ENCODE data around the gene DSG3. TPM values are rescaled to one million over a fixed set of nuclear protein-coding genes. Genes with fewer than 3 reads are reported as not detected.

Gene DSG3
- total RNA-seq, 1 experiment from 2014 or later: 0.04 TPM

DNA sequence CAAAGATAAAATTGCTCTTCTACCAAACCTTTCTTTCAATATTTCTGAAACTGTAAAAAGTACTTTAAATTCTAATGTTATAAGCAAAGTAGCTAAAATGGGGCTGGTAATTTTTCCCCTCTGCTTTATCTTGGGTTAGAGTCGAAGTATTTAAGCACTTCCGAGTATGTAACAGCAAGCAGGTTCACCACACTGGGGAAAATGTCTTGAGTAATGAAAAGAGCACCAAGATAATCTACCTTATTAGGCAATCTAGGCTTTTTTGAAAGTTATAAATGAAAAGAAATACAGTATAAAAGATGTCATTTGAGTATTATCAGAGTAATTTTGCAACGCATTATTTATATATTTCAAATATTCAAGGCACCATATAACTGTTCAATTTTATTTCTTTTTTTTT, 687 bp upstream of the DSG3 start:
- TF ChIP-seq, protein P1, sequence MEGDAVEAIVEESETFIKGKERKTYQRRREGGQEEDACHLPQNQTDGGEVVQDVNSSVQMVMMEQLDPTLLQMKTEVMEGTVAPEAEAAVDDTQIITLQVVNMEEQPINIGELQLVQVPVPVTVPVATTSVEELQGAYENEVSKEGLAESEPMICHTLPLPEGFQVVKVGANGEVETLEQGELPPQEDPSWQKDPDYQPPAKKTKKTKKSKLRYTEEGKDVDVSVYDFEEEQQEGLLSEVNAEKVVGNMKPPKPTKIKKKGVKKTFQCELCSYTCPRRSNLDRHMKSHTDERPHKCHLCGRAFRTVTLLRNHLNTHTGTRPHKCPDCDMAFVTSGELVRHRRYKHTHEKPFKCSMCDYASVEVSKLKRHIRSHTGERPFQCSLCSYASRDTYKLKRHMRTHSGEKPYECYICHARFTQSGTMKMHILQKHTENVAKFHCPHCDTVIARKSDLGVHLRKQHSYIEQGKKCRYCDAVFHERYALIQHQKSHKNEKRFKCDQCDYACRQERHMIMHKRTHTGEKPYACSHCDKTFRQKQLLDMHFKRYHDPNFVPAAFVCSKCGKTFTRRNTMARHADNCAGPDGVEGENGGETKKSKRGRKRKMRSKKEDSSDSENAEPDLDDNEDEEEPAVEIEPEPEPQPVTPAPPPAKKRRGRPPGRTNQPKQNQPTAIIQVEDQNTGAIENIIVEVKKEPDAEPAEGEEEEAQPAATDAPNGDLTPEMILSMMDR (conservative IDR thresholded peaks at IDR 0.05): no peak
- no CpG with 5 or more reads among the region's 3 CpGs for WGBS (ENCODE audit: extremely low coverage, insufficient read length, low lambda C conversion rate)
- H3K36me3 Mint-ChIP-seq (ENCODE audit: insufficient read depth in 1 of 3, low read depth in 3 of 3): no peaks in the 10 kb centered on the region

More for the DNA sequence above, 687 bp upstream of the DSG3 start:
- H3K23ac ChIP-seq (ENCODE audit: insufficient read length, low read depth, low read length): no peak overlapping the region
- no peak overlapping the region for H4K91ac ChIP-seq (ENCODE audit: insufficient read length, low read depth, low read length)
- no peak overlapping the region for H3K14ac ChIP-seq (ENCODE audit: insufficient read depth, low read length)
- H3K27me3 Mint-ChIP-seq (ENCODE audit: low read depth): no peaks in the 10 kb centered on the region
- H2BK5ac ChIP-seq (ENCODE audit: insufficient read length, low read length): no peak overlapping the region
- H3K27ac Mint-ChIP-seq: no peak overlapping the region
- H2BK15ac ChIP-seq (ENCODE audit: low read depth, low read length): no peak overlapping the region
- H3K56ac ChIP-seq (ENCODE audit: insufficient read length, low read depth, low read length): no peak overlapping the region
- no peak overlapping the region for H3K4ac ChIP-seq (ENCODE audit: low read depth, low read length)
- no peak overlapping the region for H3K27ac ChIP-seq (ENCODE audit: insufficient read length, low read depth, low read length)
- no peaks in the 10 kb centered on the region for H4K20me1 ChIP-seq (ENCODE audit: control insufficient read depth, insufficient read depth, insufficient read length)
- no peaks in the 10 kb centered on the region for H3K79me1 ChIP-seq (ENCODE audit: insufficient read depth, low read depth, low read length, poor library complexity, severe bottlenecking)
- no peak overlapping the region for H2BK120ac ChIP-seq (ENCODE audit: low read depth, low read length, poor library complexity, severe bottlenecking)
- no peaks in the 10 kb centered on the region for H3K27me3 ChIP-seq (ENCODE audit: insufficient read depth, low read length)
- H4K8ac ChIP-seq (replicated peaks; ENCODE audit: insufficient read length, low read depth, low read length): no peak overlapping the region
- no peak overlapping the region for H2AK5ac ChIP-seq (ENCODE audit: insufficient read length, low read length)
- no peak overlapping the region for H3T11ph ChIP-seq (ENCODE audit: low read length)
- H2AFZ ChIP-seq (ENCODE audit: low read length): no peak overlapping the region
- H3K18ac ChIP-seq (ENCODE audit: insufficient read length, low read depth, low read length): no peak overlapping the region
- no peak for DNase-seq
- no peaks in the 10 kb centered on the region for H3K9me3 Mint-ChIP-seq
- H3K23me2 ChIP-seq (ENCODE audit: insufficient read length, low read depth, low read length, poor library complexity, severe bottlenecking): no peaks in the 10 kb centered on the region
- peaks cover 0 to 4% of the 10 kb centered on the region in 2 experiments; a peak in 1 of 4 replicates for H3K4me1 Mint-ChIP-seq
- no peaks in the 10 kb centered on the region for H3K9me3 ChIP-seq (ENCODE audit: control insufficient read depth, low read depth, low read length)
- H3K4me1 ChIP-seq (ENCODE audit: insufficient read depth, low read length): no peaks in the 10 kb centered on the region
- no peak overlapping the region for H2BK12ac ChIP-seq (ENCODE audit: insufficient read length, low read depth, low read length)
- no peak overlapping the region for H3K4me2 ChIP-seq (ENCODE audit: insufficient read depth, insufficient read length, low read length)
- H3K9ac ChIP-seq (ENCODE audit: extremely low read depth, insufficient read length, low read length): no peak overlapping the region
- H3K79me2 ChIP-seq (ENCODE audit: insufficient read depth, low read length): no peaks in the 10 kb centered on the region
- no peak overlapping the region for H3K4me3 Mint-ChIP-seq
- no peak overlapping the region for H2BK20ac ChIP-seq (ENCODE audit: low read depth, low read length, poor library complexity, severe bottlenecking)
- no peak overlapping the region for H4K5ac ChIP-seq (ENCODE audit: insufficient read length, low read depth, low read length)
